Fibroblast of villous mesenchyme (primary cell): ENCODE measurements around the gene NLRP6. TPM values are rescaled to one million over a fixed set of nuclear protein-coding genes. Genes with fewer than 3 reads are reported as not detected.
"Not testable (repeated sequence)": the region's sequence is repeated elsewhere in the genome, so short reads cannot be mapped to it uniquely, and the experiment has no call there.

Source experiments
- DNase-seq: peaks from one replicate; pipeline ENCODE4 v3.0.0-alpha.2; 2010; ENCODE audit warnings: low read depth
- H3K4me3 ChIP-seq: 2 replicates; pipeline ENCODE4 v1.5.1; 2011; ENCODE audit warnings: low read depth, mild to moderate bottlenecking, low read length
- total RNA-seq: library from RNA; depleted of rRNA; stranded (reverse); fragments of >200 nt; gene quantifications from 2 replicates; pipeline ENCODE4 v1.2.3, GENCODE V29; 2012
- TF ChIP-seq, protein P1 (sequence below): IDR thresholded peaks from 2 replicates; pipeline ENCODE4 v1.5.1; 2012; ENCODE audit warnings: low read depth, mild to moderate bottlenecking, low read length; ENCODE audit not compliant: insufficient read depth

Gene NLRP6
- total RNA-seq, 1 donor, result not detected

DNA sequence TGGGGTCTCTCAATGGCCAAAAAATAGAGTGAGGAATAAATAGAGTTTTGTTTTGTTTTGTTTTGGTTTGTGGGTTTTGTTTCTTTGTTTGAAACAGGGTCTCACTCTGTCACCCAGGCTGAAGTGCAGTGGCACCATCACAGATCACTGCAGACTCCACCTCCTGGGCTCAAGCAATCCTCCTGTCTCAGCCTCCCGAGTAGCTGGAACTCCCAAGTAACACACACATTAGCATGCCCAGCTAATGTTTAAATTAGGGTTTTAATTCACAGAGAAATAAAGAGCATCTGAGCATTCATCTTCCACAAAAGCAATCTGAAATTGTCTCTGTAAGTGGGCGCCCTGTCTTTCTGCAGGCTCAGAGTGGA lies 51.7 kb downstream of the NLRP6 start:
- TF ChIP-seq, protein P1, sequence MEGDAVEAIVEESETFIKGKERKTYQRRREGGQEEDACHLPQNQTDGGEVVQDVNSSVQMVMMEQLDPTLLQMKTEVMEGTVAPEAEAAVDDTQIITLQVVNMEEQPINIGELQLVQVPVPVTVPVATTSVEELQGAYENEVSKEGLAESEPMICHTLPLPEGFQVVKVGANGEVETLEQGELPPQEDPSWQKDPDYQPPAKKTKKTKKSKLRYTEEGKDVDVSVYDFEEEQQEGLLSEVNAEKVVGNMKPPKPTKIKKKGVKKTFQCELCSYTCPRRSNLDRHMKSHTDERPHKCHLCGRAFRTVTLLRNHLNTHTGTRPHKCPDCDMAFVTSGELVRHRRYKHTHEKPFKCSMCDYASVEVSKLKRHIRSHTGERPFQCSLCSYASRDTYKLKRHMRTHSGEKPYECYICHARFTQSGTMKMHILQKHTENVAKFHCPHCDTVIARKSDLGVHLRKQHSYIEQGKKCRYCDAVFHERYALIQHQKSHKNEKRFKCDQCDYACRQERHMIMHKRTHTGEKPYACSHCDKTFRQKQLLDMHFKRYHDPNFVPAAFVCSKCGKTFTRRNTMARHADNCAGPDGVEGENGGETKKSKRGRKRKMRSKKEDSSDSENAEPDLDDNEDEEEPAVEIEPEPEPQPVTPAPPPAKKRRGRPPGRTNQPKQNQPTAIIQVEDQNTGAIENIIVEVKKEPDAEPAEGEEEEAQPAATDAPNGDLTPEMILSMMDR, result no peak
- DNase-seq, result no peak
- no peak overlapping the region for H3K4me3 ChIP-seq

DNA sequence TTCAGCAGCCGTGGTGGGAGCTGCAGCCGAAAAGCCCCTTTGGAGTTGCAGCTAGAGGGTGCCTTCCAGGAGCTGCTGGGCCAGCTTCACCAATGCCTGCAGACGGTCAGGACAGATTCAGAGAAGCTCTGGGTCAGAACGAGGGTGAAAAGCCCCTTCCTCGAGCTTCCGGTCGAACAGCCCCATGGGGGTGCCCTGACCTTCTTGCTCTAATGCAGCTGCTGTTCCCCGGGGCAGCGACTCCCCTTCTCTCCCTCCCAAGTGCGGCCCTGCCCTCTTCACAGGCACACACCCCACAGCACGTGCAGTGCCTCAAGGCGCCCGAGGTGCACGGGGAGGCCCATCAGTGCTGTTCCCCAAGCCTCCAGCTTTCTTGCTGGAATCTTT lies 52.1 kb downstream of the NLRP6 start:
- TF ChIP-seq, protein P1, result no peak
- DNase-seq, result no peak
- no peak overlapping the region for H3K4me3 ChIP-seq

DNA sequence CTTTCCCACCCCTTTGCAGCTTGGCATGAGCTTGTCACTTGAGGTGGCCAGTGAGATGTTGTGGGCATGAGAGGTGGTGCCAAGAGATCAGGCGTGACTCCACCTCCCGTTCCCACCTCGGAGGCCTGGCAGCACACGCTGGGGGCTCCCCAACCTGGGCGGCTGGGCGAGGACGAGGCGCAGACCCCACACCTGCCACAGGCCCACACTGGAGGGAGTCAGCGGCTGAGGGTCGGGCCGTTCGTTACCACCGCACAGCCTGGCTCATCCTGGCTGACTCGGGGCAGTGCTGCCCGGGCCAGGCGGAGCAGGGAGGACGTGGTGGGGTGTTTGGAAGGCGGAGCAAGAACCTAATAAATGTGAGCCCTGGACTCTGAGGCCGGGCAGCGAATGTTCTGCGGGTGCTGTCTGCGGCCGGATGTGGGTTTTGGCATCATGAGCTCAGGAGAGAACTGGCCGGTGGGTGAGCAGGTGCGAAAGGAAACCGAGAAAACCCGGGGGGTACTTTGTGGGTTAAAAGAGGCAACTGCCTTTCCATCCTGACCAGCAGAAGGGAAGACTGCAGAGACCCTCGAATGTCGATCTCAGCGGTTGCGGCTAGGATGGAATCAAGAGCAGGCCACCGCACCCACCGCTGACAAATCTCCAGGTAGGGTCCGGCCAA lies 52.6 kb downstream of the NLRP6 start:
- TF ChIP-seq, protein P1, result no peak
- DNase-seq, result no peak
- no peak overlapping the region for H3K4me3 ChIP-seq

DNA sequence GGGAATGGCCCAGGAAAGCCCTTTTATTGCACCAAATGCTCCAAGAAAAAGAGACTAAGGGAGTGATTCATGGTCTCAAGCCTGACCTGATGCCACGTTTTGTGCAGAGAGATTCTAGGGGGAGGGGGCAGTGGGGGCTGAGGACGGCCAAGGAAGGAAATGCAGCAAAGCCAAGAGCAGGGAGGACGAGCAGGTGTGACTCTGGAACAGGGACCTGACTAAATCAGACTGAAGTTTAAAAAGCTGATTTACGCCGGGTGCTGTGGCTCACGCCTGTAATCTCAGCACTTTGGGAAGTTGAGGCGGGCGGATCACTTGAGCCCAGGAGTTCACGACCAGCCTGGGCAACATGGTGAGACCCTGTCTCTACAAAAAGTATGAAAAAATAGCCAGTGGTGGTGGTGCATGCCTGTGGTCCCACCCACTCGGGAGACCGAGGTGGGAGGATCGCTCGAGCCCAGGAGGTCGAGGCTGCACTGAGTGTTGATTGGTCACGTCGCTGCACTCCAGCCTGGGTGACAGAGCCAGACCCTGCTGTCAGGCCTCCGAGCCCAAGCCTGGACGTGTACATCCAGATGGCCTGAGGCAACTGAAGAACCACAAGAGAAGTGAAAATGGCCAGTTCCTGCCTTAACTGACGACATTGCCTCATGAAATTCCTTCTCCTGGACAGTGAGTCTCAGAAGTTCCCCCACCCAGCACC lies 53.3 kb downstream of the NLRP6 start:
- TF ChIP-seq, protein P1, result no peak
- no peak overlapping the region for H3K4me3 ChIP-seq

DNA sequence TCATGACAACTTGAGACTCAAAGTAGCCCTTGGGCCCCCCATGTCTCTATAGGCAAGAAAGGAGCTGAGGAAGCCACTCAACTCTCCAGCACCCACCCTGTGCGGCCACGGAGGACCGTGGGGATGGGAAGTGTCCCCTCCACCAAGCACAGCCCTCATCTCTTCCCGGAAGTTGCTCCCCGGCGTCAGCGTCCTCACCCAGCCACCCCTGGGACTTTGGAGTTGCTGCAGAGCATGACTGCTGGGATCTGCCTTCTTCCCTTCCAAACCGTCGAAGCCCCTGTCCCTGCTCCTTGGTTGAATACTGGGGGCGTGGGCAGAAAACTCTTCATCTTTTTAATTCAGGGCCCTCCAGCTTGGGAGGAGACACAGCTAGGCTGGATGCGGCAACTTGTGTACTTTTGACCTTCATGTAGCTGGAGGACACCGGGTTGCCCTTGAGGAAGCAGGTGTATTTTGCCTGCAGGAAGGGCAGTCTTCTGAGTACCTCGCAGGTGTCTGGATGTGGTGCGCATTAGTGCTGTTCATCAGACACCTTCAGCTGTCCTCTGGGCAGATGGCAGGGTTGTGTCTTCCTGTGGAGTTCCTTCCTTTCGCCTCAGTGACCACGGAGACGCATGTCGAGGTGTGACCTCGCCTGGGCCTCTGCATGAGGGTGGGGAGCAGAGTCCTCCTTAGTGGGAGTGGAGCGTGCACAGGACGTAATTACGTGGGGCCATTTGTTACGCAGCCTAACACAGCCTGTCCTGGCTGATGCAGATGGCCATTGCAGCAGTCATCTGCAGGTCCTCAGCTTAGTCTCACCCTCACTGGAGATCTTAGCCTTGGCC lies 54.7 kb downstream of the NLRP6 start:
- no peak overlapping the region for H3K4me3 ChIP-seq
- TF ChIP-seq, protein P1, result no peak
- no peak for DNase-seq

More for the DNA sequence above, 53.3 kb downstream of the NLRP6 start:
- no peak for DNase-seq

DNA sequence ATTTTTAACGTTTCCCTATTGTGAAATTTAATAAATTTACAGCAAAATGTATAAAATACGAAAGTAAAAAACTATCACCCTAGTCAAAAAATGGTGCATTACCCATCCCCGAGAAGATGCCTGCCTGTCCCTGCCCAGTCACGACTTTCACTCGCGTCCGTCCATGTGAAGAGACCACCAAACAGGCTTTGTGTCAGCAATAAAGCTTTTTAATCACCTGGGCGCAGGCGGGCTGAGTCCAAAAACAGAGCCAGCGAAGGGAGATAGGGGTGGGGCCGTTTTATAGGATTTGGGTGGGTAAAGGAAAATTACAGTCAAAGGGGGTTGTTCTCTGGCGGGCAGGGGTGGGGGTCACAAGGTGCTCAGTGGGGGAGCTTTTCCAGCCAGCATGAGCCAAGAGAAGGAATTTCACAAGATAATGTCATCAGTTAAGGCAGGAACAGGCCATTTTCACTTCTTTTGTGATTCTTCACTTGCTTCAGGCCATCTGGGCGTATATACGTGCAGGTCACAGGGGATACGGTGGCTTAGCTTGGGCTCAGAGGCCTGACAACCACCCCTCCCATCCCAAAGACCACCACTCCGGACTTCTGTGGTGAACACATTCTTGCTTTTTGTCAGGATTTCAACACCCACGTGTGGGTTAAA lies 55.5 kb downstream of the NLRP6 start:
- not testable (repeated sequence) for H3K4me3 ChIP-seq, DNase-seq
